Prostate gland (tissue), 2 donors: Measurements from ENCODE around the gene CNTN5.

Experiments
- CTCF ChIP-seq, 4 experiments: fragments of 200-600 bp in 2 of 4; fragments of 450-650 bp in 2 of 4; sonication (generic) in 2 of 4; IDR thresholded peaks; 1 replicate in 3 of 4; 2 replicates in 1 of 4; pipeline ENCODE4 v1.5.1; 2016 to 2019; ENCODE audit warnings: antibody characterized with exemption in 4 of 4, mild to moderate bottlenecking in 2 of 4, moderate library complexity in 2 of 4
- POLR2A ChIP-seq: fragments of 450-650 bp; IDR thresholded peaks from one replicate; pipeline ENCODE4 v1.6.1; 2016; ENCODE audit warnings: antibody characterized with exemption, mild to moderate bottlenecking
- POLR2AphosphoS5 ChIP-seq: sonication (generic); formaldehyde crosslinking; IDR thresholded peaks from one replicate; pipeline ENCODE4 v1.6.1; 2017; ENCODE audit warnings: antibody characterized with exemption

- no peak for TF ChIP-seq CTCF (IDR thresholded peaks at IDR 0.05)
- no peak for TF ChIP-seq POLR2A
- TF ChIP-seq POLR2AphosphoS5: no peak
Measured at GRCh38 chr11:99565333-99565732, 544.6 kb downstream of the CNTN5 start.
